Lower leg skin (tissue), 3 donors: ENCODE data around the gene AGL.

Experiments
- CTCF ChIP-seq, 3 donors: fragments of 450-650 bp; IDR thresholded peaks; one replicate each; pipeline ENCODE4 v1.5.1; 2016; ENCODE audit warnings: antibody characterized with exemption in 3 of 3, mild to moderate bottlenecking in 3 of 3, moderate library complexity in 2 of 3
- POLR2A ChIP-seq, 2 donors: fragments of 450-650 bp; IDR thresholded peaks; one replicate each; pipeline ENCODE4 v1.6.1; 2016 to 2017; ENCODE audit warnings: antibody characterized with exemption in 2 of 2, mild to moderate bottlenecking in 1 of 2, moderate library complexity in 1 of 2

DNA sequence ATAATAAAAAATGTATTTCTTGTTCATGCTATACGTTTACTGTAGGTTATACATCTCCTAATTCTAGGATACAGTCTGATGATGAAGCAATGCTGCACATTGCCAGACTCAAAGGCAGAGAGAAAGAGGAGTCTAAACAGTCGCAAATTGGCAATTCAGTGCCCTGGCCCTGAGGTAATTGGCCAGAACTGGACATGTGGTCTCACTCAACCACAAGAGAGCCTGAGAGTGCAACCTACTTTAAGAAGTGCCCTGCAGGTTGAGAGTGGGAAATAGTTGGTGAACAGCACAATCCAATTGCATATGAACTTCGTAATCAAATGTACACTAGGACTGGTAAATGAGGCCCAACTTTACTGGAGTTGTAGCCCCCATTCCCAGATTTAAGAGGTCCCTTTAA lies 114.6 kb downstream of the AGL start:
- no peak for TF ChIP-seq CTCF (IDR thresholded peaks at IDR 0.05)
- TF ChIP-seq POLR2A (IDR thresholded peaks at IDR 0.05), result no peak
